Uterus (tissue), 4 donors: ENCODE measurements around the gene SPATA22. TPM values are rescaled to one million over a fixed set of nuclear protein-coding genes. Genes with fewer than 3 reads are reported as not detected.
"Not testable (repeated sequence)": the region's sequence is repeated elsewhere in the genome, so short reads cannot be mapped to it uniquely, and the experiment has no call there.

ENCODE experiments used
- DNase-seq, 2 donors: peaks; one replicate each; pipeline ENCODE4 v3.0.0-alpha.2; 2019 to 2020
- H3K27ac ChIP-seq, 2 donors: fragments of 200-600 bp; sonication (generic); 1 replicate in 1 of 2; 2 replicates in 1 of 2; pipeline ENCODE4 v1.5.1; 2016 to 2018
- H3K27me3 ChIP-seq, 2 donors: fragments of 200-600 bp; sonication (generic); one replicate each; pipeline ENCODE4 v1.5.1; 2018 to 2019; ENCODE audit warnings: control low read depth in 1 of 2
- H3K36me3 ChIP-seq, 2 donors: fragments of 200-600 bp; sonication (generic); one replicate each; pipeline ENCODE4 v1.5.1; 2019; ENCODE audit warnings: control low read depth in 1 of 2
- H3K4me1 ChIP-seq, 2 donors: fragments of 200-600 bp; sonication (generic); one replicate each; pipeline ENCODE4 v1.5.1; 2018 to 2019; ENCODE audit warnings: control low read depth in 1 of 2
- H3K4me3 ChIP-seq, 2 donors: fragments of 200-600 bp; sonication (generic); 1 replicate in 1 of 2; 2 replicates in 1 of 2; pipeline ENCODE4 v1.5.1; 2018 to 2019; ENCODE audit warnings: mild to moderate bottlenecking in 1 of 2
- H3K9me3 ChIP-seq, 2 donors: fragments of 200-600 bp; sonication (generic); one replicate each; pipeline ENCODE4 v1.5.1; 2019; ENCODE audit warnings: control low read depth in 1 of 2
- POLR2A ChIP-seq, 2 donors: fragments of 450-650 bp; IDR thresholded peaks; one replicate each; pipeline ENCODE4 v1.6.1; 2016; ENCODE audit warnings: antibody characterized with exemption in 2 of 2, mild to moderate bottlenecking in 1 of 2, moderate library complexity in 1 of 2
- intact Hi-C: fragments of 100-400 bp; cut with DNase I; formaldehyde crosslinking; loops from one replicate; pipeline ENCODE4 v1.15.1; 2023; ENCODE audit warnings: low total_unique reads
- total RNA-seq, 4 donors: library from RNA; depleted of rRNA in 3 of 4; stranded (reverse); fragments of >200 nt in 3 of 4; gene quantifications; one replicate each; pipeline versions ENCODE4 v1.1.0 to v1.2.4, GENCODE V29; 2014 to 2023
- TF ChIP-seq, protein P1 (sequence below), 4 experiments: fragments of 200-600 bp in 2 of 4; fragments of 450-650 bp in 2 of 4; sonication (generic) in 2 of 4; IDR thresholded peaks; one replicate each; pipeline ENCODE4 v1.5.1; 2016 to 2019; ENCODE audit warnings: antibody characterized with exemption in 4 of 4, mild to moderate bottlenecking in 2 of 4, moderate library complexity in 1 of 4
- donor health status: DM: yes; HTN: yes; CAD: no.

Gene SPATA22
- total RNA-seq, 4 donors from 2014 or later, result 0.62 TPM; not detected in 3

DNA sequence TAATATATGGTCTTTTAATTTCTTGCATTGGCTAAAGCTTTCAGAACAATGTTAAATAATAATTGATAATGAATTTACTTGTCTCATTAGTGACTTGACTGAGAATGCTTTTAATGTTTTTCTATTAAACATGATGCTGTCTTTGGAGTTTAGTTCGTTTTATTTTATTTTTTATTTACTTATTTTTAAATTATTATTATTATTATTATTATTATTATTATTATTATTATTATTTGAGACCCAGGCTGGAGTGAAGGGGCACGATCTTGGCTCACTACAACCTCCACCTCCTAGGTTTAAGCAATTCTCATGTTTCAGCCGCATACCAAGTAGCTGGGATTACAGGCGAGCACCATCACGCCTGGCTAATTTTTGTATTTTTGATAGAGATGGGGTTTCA is 56.0 kb downstream of the SPATA22 start:
- Histone ChIP-seq H3K27me3 (no peaks in the 10 kb centered on the region), H3K4me3 (no peak overlapping the region), H3K9me3 (no peaks in the 10 kb centered on the region), H3K36me3 (no peaks in the 10 kb centered on the region), H3K4me1 (no peaks in the 10 kb centered on the region), H3K27ac (no peak overlapping the region)
- intact Hi-C loops, result no loop called here
- TF ChIP-seq POLR2A (IDR thresholded peaks at IDR 0.05), result no peak
- TF ChIP-seq, protein P1, sequence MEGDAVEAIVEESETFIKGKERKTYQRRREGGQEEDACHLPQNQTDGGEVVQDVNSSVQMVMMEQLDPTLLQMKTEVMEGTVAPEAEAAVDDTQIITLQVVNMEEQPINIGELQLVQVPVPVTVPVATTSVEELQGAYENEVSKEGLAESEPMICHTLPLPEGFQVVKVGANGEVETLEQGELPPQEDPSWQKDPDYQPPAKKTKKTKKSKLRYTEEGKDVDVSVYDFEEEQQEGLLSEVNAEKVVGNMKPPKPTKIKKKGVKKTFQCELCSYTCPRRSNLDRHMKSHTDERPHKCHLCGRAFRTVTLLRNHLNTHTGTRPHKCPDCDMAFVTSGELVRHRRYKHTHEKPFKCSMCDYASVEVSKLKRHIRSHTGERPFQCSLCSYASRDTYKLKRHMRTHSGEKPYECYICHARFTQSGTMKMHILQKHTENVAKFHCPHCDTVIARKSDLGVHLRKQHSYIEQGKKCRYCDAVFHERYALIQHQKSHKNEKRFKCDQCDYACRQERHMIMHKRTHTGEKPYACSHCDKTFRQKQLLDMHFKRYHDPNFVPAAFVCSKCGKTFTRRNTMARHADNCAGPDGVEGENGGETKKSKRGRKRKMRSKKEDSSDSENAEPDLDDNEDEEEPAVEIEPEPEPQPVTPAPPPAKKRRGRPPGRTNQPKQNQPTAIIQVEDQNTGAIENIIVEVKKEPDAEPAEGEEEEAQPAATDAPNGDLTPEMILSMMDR (IDR thresholded peaks at IDR 0.05), result no peak
- no peak for DNase-seq

DNA sequence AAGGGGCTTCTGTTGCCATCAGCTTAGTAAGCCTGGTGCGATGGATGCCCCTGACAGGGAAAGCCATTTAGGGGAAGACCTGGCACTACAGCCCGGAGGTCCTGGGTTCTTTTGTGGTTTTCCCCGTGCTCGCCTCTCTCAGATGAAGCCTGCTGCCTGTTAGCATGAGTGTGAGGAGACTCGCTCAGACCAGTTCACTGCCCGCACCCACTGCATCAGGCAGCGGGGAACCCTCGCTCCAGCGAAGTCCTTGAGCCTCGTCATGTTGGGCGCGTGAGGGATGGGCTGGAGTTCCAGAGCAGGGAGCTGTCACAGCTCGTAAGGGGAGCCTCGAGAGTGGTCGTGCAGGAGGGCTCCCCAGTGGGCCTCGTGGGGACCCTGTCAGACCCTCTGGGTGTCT is 59.4 kb downstream of the SPATA22 start:
- H3K27me3 ChIP-seq, H3K4me1 ChIP-seq, H3K4me3 ChIP-seq, H3K27ac ChIP-seq, DNase-seq, H3K9me3 ChIP-seq, intact Hi-C loops, H3K36me3 ChIP-seq: not testable (repeated sequence)

DNA sequence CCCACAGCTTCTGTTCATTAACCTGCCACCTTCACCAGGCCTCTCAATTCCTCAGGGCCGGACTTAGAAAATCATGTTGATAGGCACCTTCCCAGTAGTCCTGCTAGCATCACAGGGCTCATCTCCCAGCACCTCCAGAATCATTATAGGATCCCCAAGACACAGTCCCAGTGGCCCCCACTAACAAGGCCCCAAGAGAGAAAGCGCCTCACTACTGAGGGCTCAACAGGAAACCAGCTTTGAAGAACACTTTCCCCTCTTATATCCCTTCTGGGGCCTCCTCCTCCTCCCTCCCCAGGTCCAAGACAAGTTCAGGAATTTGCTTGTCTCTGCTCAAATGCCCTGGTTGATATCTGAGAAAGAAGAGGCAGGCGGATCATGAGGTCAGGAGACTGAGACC is 60.5 kb downstream of the SPATA22 start, which contains the start of gene OR3A3:
Gene OR3A3 (plus strand): TSS at position 301 of the 400 bp plus-strand sequence.
- no peaks in the 10 kb centered on the region for H3K4me1 ChIP-seq
- no peak within 1 kb of the TSS for H3K27ac ChIP-seq
- DNase-seq, result no peak
- H3K4me3 ChIP-seq, result no peak within 1 kb of the TSS
- no peaks in the 10 kb centered on the region for H3K9me3 ChIP-seq
- H3K27me3 ChIP-seq, result no peaks in the 10 kb centered on the region
- H3K36me3 ChIP-seq, result no peaks in the 10 kb centered on the region
- TF ChIP-seq POLR2A (IDR thresholded peaks at IDR 0.05), result no peak
- TF ChIP-seq, protein P1 (IDR thresholded peaks at IDR 0.05), result no peak
- intact Hi-C loops, result no loop called here

DNA sequence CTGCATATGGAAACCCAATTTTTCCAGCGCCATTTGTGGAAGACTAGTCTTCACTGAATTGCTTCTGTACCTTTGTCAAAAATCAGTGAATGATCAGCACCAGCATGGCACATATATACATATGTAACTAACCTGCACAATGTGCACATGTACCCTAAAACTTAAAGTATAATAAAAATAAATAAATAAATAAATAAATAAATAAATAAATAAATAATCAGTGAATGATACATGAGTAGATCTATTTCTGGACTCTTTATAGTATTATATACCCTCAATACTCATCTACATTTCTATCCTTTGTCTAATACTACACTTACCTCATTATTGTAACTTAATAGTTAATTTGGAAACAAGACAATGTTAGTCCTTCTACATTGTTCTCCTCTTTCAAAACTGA is 67.8 kb downstream of the SPATA22 start:
- H3K36me3 ChIP-seq, H3K4me1 ChIP-seq, H3K4me3 ChIP-seq, H3K9me3 ChIP-seq, H3K27ac ChIP-seq, DNase-seq, H3K27me3 ChIP-seq, intact Hi-C loops: not testable (repeated sequence)

DNA sequence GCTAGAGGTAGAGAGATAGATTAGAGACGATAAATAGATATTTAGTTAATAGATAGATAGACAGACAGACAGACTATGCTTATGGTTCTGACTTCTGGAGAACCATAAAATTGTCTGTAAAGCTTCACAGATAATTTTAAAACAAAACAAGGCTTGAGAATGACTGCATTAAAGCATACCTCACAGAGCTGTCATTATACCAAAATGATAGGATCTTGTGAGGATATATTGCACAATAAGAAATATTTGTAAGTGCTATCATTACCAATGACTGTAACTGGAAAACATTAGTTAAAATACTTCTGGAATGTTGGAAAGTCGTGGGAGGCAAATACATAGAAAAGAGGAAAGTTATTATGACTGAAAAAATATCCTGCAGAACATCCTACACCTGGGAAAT is 69.8 kb downstream of the SPATA22 start:
- Histone ChIP-seq H3K36me3 (no peaks in the 10 kb centered on the region), H3K27me3 (no peaks in the 10 kb centered on the region), H3K27ac (no peak overlapping the region), H3K9me3 (no peaks in the 10 kb centered on the region), H3K4me3 (no peak overlapping the region), H3K4me1 (no peaks in the 10 kb centered on the region)
- DNase-seq, result no peak
- intact Hi-C loops, result no loop called here
- no peak for TF ChIP-seq POLR2A (IDR thresholded peaks at IDR 0.05)

DNA sequence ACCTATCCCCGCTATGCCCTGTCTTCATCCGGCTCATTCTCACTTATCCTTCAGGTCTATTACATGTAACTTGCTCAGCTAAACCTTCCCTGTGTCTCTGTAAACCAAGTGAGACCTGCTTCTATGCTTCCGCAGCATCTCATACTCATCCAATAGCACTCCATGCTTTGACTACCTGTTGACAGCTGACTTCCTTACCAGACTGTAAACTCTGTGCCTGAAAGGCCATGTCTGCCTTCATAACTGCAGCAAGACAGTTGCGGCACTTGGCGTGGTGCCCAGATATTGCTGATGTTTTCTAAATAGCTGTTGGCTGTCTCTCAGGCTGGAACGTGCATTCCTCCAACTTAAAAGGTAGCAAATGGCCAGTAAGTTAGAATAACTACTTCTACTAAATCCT is 71.6 kb downstream of the SPATA22 start:
- intact Hi-C loops, result no loop called here
- Histone ChIP-seq H3K9me3 (no peaks in the 10 kb centered on the region), H3K4me3 (no peak overlapping the region), H3K4me1 (no peaks in the 10 kb centered on the region), H3K36me3 (no peaks in the 10 kb centered on the region), H3K27me3 (no peaks in the 10 kb centered on the region), H3K27ac (no peak overlapping the region)
- DNase-seq, result no peak
- TF ChIP-seq POLR2A (IDR thresholded peaks at IDR 0.05), result no peak
- TF ChIP-seq, protein P1 (IDR thresholded peaks at IDR 0.05), result no peak

DNA sequence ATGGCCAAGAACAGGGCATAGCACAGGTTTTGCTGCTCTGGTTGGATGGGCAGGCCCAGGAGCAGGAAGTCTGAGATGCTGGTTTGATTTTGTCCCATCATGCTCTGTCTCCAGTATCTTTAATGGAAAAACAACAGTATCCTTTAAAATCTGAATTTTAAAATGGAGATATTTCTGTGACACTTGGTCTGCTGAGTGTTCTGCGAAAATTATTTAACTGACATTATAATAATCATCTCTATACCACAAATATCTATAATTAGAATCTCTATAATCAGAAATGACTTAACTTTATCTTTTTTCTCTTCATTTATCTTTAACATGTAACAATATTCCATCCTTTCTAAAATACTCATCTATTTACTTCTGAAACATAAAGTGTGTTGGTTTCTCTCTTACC is 73.3 kb downstream of the SPATA22 start, which contains the start of gene OR1E1:
Gene OR1E1 (minus strand): TSS at position 101 of the 400 bp plus-strand sequence. CDS start 0 bp downstream, at position 101.
- Histone ChIP-seq H3K4me1 (no peaks in the 10 kb centered on the region), H3K36me3 (no peaks in the 10 kb centered on the region), H3K27me3 (no peaks in the 10 kb centered on the region), H3K27ac (no peak within 1 kb of the TSS), H3K9me3 (no peaks in the 10 kb centered on the region), H3K4me3 (no peak within 1 kb of the TSS)
- intact Hi-C loops, result no loop called here
- no peak for TF ChIP-seq POLR2A (IDR thresholded peaks at IDR 0.05)
- DNase-seq, result no peak

DNA sequence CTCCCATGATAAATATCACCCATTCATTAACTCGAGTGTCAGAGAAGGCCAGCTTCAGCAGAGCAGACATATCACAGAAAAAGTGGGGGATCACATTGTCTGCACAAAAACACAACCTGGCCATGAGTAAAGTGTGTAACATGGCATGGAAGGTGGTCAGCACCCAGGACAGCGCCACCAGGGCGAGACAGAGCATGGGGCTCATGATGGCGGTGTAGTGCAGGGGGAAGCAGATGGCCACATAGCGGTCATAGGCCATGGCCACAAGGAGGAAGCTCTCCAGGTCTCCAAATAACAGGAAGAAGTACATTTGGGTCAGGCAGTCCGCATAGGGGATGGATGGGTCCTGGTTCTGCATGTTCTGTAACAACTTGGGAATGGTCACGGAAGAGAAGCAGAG is 73.8 kb downstream of the SPATA22 start:
- DNase-seq, H3K4me1 ChIP-seq, H3K9me3 ChIP-seq, intact Hi-C loops, H3K36me3 ChIP-seq, H3K27me3 ChIP-seq, H3K27ac ChIP-seq, H3K4me3 ChIP-seq: not testable (repeated sequence)
